CD4-positive, alpha-beta T cell (primary cell): ENCODE measurements around the gene PMM2. TPM values are rescaled to one million over a fixed set of nuclear protein-coding genes. Genes with fewer than 3 reads are reported as not detected.

Experiments
- ATAC-seq: fragments of 200-7000 bp; cut with Tn5 transposase; one replicate; pipeline ENCODE4 v1.10.0; 2022; ENCODE audit warnings: mild to moderate bottlenecking; ENCODE audit not compliant: poor library complexity
- CTCF ChIA-PET: fragments of 350-600 bp; sonication (Branson Sonifier 250); formaldehyde crosslinking; loops from one replicate; lab custom pipeline; 2021; ENCODE audit warnings: antibody characterized with exemption, inconsistent platforms; lab: Charles Lee
- POLR2A ChIA-PET: fragments of 350-600 bp; sonication (Branson Sonifier 250); formaldehyde crosslinking; loops from one replicate; lab custom pipeline; 2021; ENCODE audit warnings: antibody characterized with exemption, inconsistent platforms; lab: Charles Lee
- DNase-seq, 14 experiments: peaks; one replicate each; pipeline ENCODE4 v3.0.0-alpha.2; 2013 to 2020; ENCODE audit warnings: mixed read lengths in 2 of 14
- H3K27ac ChIP-seq, 2 donors: one replicate each; pipeline versions ENCODE4 v1.5.1 to v1.7.0; 2013; ENCODE audit warnings: low read length in 2 of 2, low read depth in 1 of 2, mild to moderate bottlenecking in 1 of 2
- H3K27me3 ChIP-seq, 2 experiments: 1 replicate in 1 of 2; 2 replicates in 1 of 2; pipeline versions ENCODE4 v1.6.1 to v1.7.0; 2013; ENCODE audit warnings: low read length in 2 of 2, control low read depth in 1 of 2, mild to moderate bottlenecking in 1 of 2, moderate library complexity in 1 of 2; ENCODE audit not compliant: insufficient read depth in 2 of 2, control insufficient read depth in 1 of 2
- H3K36me3 ChIP-seq: one replicate; pipeline ENCODE4 v1.6.1; 2013; ENCODE audit warnings: low read length, control low read depth; ENCODE audit not compliant: insufficient read depth
- H3K4me1 ChIP-seq: one replicate; pipeline ENCODE4 v1.6.1; 2013; ENCODE audit warnings: low read length, control low read depth; ENCODE audit not compliant: insufficient read depth
- H3K4me3 ChIP-seq: one replicate; pipeline ENCODE4 v1.5.1; 2013; ENCODE audit warnings: mild to moderate bottlenecking, low read length, moderate library complexity
- H3K9me3 ChIP-seq, 2 experiments: 1 replicate in 1 of 2; 2 replicates in 1 of 2; pipeline versions ENCODE4 v1.6.1 to v1.7.0; 2013; ENCODE audit warnings: low read length in 2 of 2, mild to moderate bottlenecking in 2 of 2, control low read depth in 1 of 2, moderate library complexity in 1 of 2; ENCODE audit not compliant: control insufficient read depth in 1 of 2, insufficient read depth in 1 of 2
- H3K27ac Mint-ChIP-seq: one replicate; pipeline ENCODE4 v1.8.0; 2020; ENCODE audit warnings: mixed read lengths
- H3K27me3 Mint-ChIP-seq: one replicate; pipeline ENCODE4 v1.8.0; 2021; ENCODE audit warnings: mixed read lengths
- H3K36me3 Mint-ChIP-seq: one replicate; pipeline ENCODE4 v1.8.0; 2021; ENCODE audit warnings: low read depth, mixed read lengths
- H3K4me1 Mint-ChIP-seq: one replicate; pipeline ENCODE4 v1.8.0; 2021; ENCODE audit warnings: low read depth, mixed read lengths
- H3K4me3 Mint-ChIP-seq: one replicate; pipeline ENCODE4 v1.8.0; 2020; ENCODE audit warnings: mild to moderate bottlenecking, mixed read lengths
- H3K9me3 Mint-ChIP-seq: one replicate; pipeline ENCODE4 v1.8.0; 2020; ENCODE audit warnings: mixed read lengths
- intact Hi-C, 2 experiments: fragments of 100-400 bp; cut with DNase I in 1 of 2; cut with micrococcal nuclease in 1 of 2; formaldehyde crosslinking; loops; one replicate each; pipeline versions ENCODE4 v1.15.1 to v1.9.0; 2023 to 2025; cut with DNase I, micrococcal nuclease
- total RNA-seq, 174 experiments: library from RNA in 2 of 174; stranded (reverse) in 2 of 174; gene quantifications; one replicate each; pipeline ENCODE4 v1.2.3 and lab custom pipeline; 2021 to 2026
- TF ChIP-seq, protein P1 (sequence below): fragments of 200-600 bp; IDR thresholded peaks from one replicate; pipeline ENCODE4 v1.8.0; 2022; ENCODE audit warnings: antibody characterized with exemption, mild to moderate bottlenecking

PMM2 gene
- total RNA-seq, 2 experiments from 2014 or later = 24.2 to 27.0 TPM

DNA sequence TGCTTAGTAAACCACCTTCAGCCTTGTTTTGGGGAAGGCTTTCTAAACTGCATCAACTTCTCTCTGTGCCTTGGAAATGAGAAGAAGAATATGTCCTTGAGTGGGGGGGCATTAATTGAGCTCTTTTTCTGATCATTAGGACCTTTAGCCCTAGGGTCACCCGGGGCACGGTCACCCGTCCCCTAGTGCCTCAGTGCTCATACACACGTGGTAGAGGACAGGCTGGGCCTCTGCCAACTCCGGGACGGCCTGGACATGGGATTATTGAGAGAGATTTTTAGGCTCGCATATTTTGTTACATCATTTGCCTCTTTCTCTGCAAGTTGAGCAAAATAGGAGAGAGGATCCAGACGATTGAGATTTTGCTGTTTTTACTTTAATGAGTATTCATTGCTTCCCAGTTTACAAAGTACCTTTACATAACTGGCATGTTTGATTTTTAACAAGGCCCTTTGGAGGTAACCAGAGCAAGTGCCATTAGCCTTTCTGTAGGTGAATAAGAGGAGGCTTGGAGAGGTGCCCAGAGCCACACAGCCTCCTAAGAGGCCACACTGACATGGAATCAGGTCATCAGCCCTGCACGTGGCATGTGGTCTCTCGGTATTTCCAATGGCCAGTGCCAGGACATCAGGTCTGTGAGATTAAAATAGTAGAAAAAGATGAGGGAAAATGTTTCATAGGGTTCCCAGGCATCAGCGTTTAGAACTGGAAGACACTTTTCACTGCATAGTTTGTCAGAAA, 11.1 kb downstream of the PMM2 start:
- peaks cover 92% of the 10 kb centered on the region for H3K36me3 Mint-ChIP-seq
- H3K27ac Mint-ChIP-seq = no peak overlapping the region
- H3K9me3 ChIP-seq = no peaks in the 10 kb centered on the region
- TF ChIP-seq, protein P1, sequence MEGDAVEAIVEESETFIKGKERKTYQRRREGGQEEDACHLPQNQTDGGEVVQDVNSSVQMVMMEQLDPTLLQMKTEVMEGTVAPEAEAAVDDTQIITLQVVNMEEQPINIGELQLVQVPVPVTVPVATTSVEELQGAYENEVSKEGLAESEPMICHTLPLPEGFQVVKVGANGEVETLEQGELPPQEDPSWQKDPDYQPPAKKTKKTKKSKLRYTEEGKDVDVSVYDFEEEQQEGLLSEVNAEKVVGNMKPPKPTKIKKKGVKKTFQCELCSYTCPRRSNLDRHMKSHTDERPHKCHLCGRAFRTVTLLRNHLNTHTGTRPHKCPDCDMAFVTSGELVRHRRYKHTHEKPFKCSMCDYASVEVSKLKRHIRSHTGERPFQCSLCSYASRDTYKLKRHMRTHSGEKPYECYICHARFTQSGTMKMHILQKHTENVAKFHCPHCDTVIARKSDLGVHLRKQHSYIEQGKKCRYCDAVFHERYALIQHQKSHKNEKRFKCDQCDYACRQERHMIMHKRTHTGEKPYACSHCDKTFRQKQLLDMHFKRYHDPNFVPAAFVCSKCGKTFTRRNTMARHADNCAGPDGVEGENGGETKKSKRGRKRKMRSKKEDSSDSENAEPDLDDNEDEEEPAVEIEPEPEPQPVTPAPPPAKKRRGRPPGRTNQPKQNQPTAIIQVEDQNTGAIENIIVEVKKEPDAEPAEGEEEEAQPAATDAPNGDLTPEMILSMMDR = no peak
- ChIA-PET CTCF (no interaction called here), POLR2A (no interaction called here)
- no peak for ATAC-seq
- no peak overlapping the region for H3K27ac ChIP-seq
- H3K4me3 Mint-ChIP-seq = no peak overlapping the region
- H3K4me1 ChIP-seq = no peaks in the 10 kb centered on the region
- intact Hi-C loops = no loop called here
- peaks cover 95% of the 10 kb centered on the region for H3K36me3 ChIP-seq
- H3K9me3 Mint-ChIP-seq = no peaks in the 10 kb centered on the region
- no peaks in the 10 kb centered on the region for H3K27me3 Mint-ChIP-seq
- no peak overlapping the region for H3K4me3 ChIP-seq
- no peaks in the 10 kb centered on the region for H3K4me1 Mint-ChIP-seq
- H3K27me3 ChIP-seq = no peaks in the 10 kb centered on the region
- DNase-seq = no peak

DNA sequence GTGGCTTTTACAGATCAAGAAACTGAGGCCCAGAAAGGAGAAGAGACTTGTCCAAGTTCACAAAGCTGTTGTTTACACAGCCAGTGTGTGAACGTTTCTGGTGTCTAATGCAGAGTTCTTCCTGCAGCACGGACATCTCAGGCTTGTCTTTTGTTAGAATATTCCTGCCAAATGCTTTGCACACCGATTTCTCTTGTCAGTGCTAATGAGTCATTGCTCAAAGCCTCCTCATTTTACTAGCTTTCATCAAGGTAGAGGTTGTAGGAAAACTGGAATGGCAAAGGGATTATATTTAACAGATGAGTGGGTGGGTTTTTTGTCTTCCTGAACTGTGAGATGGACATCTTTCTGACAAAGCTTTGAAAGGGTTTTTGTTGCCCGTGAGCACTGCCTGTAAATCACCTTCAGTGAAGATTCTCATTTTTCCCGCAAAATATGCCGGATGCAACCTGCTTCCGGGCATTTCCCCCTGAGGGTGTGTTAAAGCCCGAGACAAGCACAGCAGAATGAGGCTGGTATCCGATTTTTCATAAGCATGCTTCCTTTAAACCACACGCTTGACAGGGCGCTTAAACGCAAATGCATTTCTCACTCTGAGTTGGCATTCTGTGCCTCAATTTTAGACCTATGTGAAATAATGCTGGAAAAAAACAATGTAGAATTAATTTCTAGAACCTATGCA, 14.7 kb downstream of the PMM2 start:
- no peaks in the 10 kb centered on the region for H3K27me3 Mint-ChIP-seq
- peaks cover 85% of the 10 kb centered on the region for H3K36me3 Mint-ChIP-seq
- H3K9me3 ChIP-seq = no peaks in the 10 kb centered on the region
- H3K4me3 ChIP-seq = no peak overlapping the region
- ATAC-seq (no peak), DNase-seq (no peak)
- H3K27ac Mint-ChIP-seq = no peak overlapping the region
- ChIA-PET POLR2A (no interaction called here), CTCF (interaction anchor here (0.7 kb wide), 1 partner anchor 67 kb away, joined by 3 read pairs; no protein-coding TSS in a partner anchor)
- no peak overlapping the region for H3K4me3 Mint-ChIP-seq
- no peaks in the 10 kb centered on the region for H3K9me3 Mint-ChIP-seq
- peaks cover 11% of the 10 kb centered on the region for H3K4me1 Mint-ChIP-seq
- intact Hi-C loops = no loop called here
- peaks cover 8% of the 10 kb centered on the region for H3K4me1 ChIP-seq
- peaks cover 82% of the 10 kb centered on the region for H3K36me3 ChIP-seq
- H3K27me3 ChIP-seq = no peaks in the 10 kb centered on the region
- TF ChIP-seq, protein P1 = no peak
- no peak overlapping the region for H3K27ac ChIP-seq

DNA sequence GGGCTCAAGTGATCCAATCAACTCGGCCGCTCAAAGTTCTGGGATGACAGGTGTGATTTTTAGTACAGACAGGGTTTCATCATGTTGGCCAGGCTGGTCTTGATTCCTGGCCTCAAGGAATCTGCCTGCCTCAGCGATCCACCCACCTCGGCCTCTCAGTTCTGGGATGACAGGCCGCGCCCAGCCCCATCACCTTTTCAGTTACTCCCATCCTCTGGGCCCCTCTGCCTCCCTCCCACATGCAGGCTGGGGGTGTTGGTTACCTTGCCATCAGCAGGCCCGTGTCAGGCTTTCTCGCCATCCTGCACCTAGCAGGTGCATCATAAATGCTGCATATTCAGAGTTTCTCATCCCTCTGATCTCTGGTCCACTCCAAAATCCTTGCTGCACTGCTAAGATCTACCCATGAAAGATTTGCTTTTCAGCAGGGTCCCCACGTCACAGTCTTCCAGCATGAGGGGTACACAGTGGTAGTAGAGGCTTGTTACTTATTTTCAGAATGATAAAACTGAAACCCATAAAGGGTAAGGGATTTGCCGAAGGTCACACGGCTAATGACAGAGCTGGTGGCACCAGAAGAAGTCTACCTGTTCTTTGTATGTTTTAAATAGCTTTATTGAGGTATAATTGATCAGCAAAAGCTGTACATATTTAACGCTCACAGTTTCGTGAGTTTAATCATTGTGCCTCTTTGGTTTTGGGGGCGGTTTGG, 16.6 kb downstream of the PMM2 start:
- Mint-ChIP-seq H3K27me3 (no peaks in the 10 kb centered on the region), H3K4me3 (no peak overlapping the region), H3K4me1 (peaks cover 20% of the 10 kb centered on the region), H3K36me3 (peaks cover 79% of the 10 kb centered on the region), H3K9me3 (no peaks in the 10 kb centered on the region), H3K27ac (peak overlapping the region; percentile 39)
- intact Hi-C loops = no loop called here
- Histone ChIP-seq H3K4me3 (no peak overlapping the region), H3K9me3 (no peaks in the 10 kb centered on the region), H3K27me3 (no peaks in the 10 kb centered on the region), H3K36me3 (peaks cover 76% of the 10 kb centered on the region), H3K4me1 (peaks cover 8% of the 10 kb centered on the region), H3K27ac (no peak overlapping the region)
- ATAC-seq = no peak
- POLR2A ChIA-PET = no interaction called here
- TF ChIP-seq, protein P1 = no peak
- CTCF ChIA-PET = interaction anchor here (0.6 kb wide), 1 partner anchor 178 kb away, joined by 3 read pairs; no protein-coding TSS in a partner anchor
- no peak for DNase-seq
